ENCODE data around the gene FARSB.

FARSB gene

DNA sequence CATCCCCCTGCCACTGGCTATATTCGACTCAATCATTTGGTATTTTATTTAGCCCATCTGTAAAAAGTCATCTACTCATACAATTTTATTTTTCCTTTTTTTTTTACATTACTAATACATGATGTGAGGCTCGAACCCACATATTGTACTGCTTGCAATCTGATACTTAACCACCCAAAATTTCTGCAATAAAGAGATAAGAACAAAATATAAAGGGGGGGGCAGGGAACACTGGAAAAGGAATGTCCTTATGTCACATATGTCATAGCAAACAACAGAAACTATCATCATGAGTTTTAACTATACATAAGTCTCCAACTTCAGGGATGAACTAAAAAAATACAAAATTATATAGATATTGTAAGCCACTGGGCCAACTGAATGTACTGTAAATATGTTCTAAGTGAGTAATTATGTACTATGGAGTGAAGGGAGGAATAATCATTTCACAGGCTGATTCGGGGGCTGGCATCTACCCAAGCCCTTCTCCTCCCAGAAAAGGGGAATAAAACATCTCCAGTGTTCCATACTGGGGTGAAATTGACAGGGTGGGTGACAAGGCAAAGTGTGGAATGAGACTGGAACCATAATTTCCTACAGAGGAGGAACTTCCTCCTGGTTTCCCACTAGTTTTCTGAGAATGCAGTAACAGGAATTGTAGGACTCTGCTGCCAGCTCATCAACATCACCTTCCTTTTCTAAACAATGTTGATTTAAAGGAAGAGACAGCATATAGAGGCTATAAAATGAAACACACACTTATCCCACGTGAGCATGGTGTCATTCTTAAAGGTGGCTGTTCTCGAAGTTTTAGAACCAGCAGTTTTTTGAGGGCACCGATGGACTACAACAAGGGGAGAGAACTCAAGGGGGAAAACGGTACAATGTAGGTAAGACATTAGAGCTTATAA, 79.5 kb downstream of the FARSB start:
- H3K4me3 ChIP-seq (replicated peaks in 1 of 2; ENCODE audit: low read depth in 2 of 2, low read length in 2 of 2), result no peak overlapping the region
- TF ChIP-seq, protein P1, sequence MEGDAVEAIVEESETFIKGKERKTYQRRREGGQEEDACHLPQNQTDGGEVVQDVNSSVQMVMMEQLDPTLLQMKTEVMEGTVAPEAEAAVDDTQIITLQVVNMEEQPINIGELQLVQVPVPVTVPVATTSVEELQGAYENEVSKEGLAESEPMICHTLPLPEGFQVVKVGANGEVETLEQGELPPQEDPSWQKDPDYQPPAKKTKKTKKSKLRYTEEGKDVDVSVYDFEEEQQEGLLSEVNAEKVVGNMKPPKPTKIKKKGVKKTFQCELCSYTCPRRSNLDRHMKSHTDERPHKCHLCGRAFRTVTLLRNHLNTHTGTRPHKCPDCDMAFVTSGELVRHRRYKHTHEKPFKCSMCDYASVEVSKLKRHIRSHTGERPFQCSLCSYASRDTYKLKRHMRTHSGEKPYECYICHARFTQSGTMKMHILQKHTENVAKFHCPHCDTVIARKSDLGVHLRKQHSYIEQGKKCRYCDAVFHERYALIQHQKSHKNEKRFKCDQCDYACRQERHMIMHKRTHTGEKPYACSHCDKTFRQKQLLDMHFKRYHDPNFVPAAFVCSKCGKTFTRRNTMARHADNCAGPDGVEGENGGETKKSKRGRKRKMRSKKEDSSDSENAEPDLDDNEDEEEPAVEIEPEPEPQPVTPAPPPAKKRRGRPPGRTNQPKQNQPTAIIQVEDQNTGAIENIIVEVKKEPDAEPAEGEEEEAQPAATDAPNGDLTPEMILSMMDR (IDR thresholded peaks at IDR 0.05; ENCODE audit: low read depth, low read length), result no peak
- no peak for DNase-seq (ENCODE audit: low read depth in 2 of 2)

DNA sequence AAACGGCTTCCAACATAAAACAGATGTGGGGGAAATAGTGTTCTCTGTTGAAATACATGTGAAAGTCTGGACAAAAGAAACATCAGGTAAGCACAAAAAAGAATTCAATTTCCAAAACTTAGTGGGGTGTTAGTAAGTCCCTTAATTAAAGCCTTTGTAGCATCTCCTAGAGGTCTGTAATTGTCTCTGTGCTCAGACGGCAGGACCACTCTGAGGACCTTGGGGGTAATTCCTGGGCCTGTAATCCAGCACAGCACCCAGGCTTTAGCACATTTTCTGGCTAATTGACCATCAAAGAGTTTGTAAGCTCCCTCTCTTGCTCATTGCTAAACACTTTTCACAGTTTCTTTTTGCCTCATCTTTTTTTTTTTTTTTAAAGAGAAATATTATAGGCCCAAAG, 80.3 kb downstream of the FARSB start:
- H3K4me3 ChIP-seq (replicated peaks in 1 of 2; ENCODE audit: low read depth in 2 of 2, low read length in 2 of 2), result no peak overlapping the region
- DNase-seq (ENCODE audit: low read depth in 2 of 2), result no peak
- TF ChIP-seq, protein P1 (IDR thresholded peaks at IDR 0.05; ENCODE audit: low read depth, low read length), result no peak

DNA sequence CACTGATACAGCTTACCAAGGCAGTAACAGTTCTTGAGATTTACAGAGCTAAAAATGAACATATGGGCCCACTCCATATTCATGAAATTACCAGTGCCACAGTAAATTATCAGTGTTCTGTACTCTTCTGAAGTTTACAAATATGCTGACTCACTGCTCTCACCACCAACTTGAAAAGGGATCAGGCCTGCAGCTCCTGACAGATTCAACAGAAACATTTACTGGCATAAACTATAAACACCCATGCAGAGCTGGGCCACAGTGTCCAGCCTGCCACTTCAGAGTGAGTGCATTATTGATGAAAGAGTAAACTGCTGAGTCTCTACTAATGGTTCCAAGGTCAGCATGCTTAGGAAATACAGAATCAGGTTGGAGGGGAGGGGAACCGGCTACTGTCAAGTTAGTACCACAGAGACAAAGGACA, 83.1 kb downstream of the FARSB start:
- TF ChIP-seq, protein P1 (IDR thresholded peaks at IDR 0.05; ENCODE audit: low read depth, low read length), result no peak
- H3K4me3 ChIP-seq (replicated peaks in 1 of 2; ENCODE audit: low read depth in 2 of 2, low read length in 2 of 2), result no peak overlapping the region
- peak; percentile 61 to 73 for DNase-seq (ENCODE audit: low read depth in 2 of 2)

DNA sequence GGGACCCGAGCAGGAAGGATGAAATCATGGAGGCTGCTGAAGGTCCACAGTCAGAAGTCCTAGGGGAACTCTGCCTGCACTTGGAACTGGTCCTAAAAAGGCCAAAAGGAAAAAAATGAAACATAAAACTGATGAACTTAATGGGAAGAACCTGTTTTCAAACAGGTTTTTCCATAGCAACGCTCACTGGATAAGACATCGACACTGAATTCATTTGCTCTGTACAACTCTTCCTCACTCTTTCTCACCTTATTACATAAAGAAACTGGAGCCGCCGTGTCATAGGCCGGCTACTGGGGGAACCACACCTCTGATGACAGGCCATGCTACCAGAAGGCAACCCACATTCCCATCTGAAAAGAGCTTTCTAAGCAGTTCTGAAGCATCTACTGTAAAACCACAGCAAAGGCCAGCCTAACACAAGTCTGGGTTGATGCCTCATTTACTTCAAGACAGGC, 83.6 kb downstream of the FARSB start:
- peak; percentile 21 to 41 for DNase-seq (ENCODE audit: low read depth in 2 of 2)
- H3K4me3 ChIP-seq (replicated peaks in 1 of 2; ENCODE audit: low read depth in 2 of 2, low read length in 2 of 2), result no peak overlapping the region
- TF ChIP-seq, protein P1 (IDR thresholded peaks at IDR 0.05; ENCODE audit: low read depth, low read length), result no peak

DNA sequence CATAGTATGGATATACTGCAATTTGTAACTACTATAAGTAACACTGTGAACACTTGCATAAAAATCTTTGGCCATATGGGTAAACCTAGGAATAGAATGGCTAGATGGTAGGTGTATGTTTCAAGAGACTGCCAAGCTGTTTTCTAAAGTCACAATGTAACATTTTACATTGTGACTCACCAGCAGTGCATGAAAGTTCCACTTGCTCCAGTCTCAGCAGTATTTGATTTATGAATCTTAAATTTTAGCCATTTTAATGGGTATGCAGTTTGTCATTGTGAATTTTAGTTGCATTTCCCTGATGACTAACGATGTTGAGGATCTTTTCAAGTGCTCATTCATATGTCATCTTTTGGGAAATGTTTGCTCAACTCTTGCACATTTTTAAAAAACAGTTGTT, 86.1 kb downstream of the FARSB start:
- H3K4me3 ChIP-seq (replicated peaks in 1 of 2; ENCODE audit: low read depth in 2 of 2, low read length in 2 of 2), result no peak overlapping the region
- TF ChIP-seq, protein P1 (IDR thresholded peaks at IDR 0.05; ENCODE audit: low read depth, low read length), result no peak
- peak in 1 of 2 donors; percentile 52 for DNase-seq (ENCODE audit: low read depth in 2 of 2)

DNA sequence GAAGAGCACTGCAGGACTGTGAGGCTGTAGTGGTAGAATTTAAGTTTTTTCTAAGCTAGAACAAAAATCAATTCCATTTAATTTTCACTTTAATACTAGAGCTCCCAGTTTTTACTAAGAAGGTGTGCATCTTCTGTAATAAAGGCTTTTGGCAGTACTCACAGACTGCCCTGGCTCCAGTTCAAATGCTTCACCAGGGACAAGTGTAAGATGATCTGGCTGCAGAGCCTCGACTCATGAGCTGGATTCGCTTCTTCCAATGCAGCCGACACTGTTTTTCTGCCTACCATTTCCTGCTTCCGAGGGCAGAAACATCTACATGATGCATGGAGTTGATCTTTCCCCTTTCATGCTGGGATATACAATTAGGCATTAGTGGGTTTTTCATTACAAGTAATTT, 87.0 kb downstream of the FARSB start:
- TF ChIP-seq, protein P1 (IDR thresholded peaks at IDR 0.05; ENCODE audit: low read depth, low read length), result no peak
- no peak overlapping the region for H3K4me3 ChIP-seq (replicated peaks in 1 of 2; ENCODE audit: low read depth in 2 of 2, low read length in 2 of 2)
- DNase-seq (ENCODE audit: low read depth in 2 of 2), result peak; percentile 70 to 81
